MM.1S (cell line): ENCODE results near the gene ANKRD27.
"Not testable (repeated sequence)": the region's sequence is repeated elsewhere in the genome, so short reads cannot be mapped to it uniquely, and the experiment has no call there.

Experiments used
- DNase-seq: peaks from one replicate; pipeline ENCODE4 v3.0.0-alpha.2; 2015
- H2AFZ ChIP-seq: fragments of 300-600 bp; sonication (generic); 2 replicates; pipeline ENCODE4 v1.6.0; 2016; ENCODE audit warnings: antibody characterized with exemption, low read length
- H3F3A ChIP-seq: fragments of 300-600 bp; sonication (generic); 2 replicates; pipeline ENCODE4 v1.6.1; 2016; ENCODE audit warnings: mild to moderate bottlenecking, antibody characterized with exemption, low read length, moderate library complexity, mixed read lengths; ENCODE audit not compliant: insufficient read depth
- H3K27ac ChIP-seq: fragments of 300-600 bp; sonication (generic); 2 replicates; pipeline ENCODE4 v1.5.1; 2016; ENCODE audit warnings: mild to moderate bottlenecking, low read length
- H3K27me3 ChIP-seq: fragments of 300-600 bp; sonication (generic); replicated peaks from 2 replicates; pipeline ENCODE4 v1.6.0; 2016; ENCODE audit warnings: low read length; ENCODE audit not compliant: insufficient read depth
- H3K36me3 ChIP-seq: fragments of 300-600 bp; sonication (generic); replicated peaks from 2 replicates; pipeline ENCODE4 v1.6.1; 2016; ENCODE audit warnings: mild to moderate bottlenecking, low read length, mixed read lengths; ENCODE audit not compliant: insufficient read depth
- H3K4me1 ChIP-seq: fragments of 300-600 bp; sonication (generic); 2 replicates; pipeline ENCODE4 v1.6.1; 2016; ENCODE audit warnings: low read length, mixed read lengths
- H3K4me2 ChIP-seq: fragments of 300-600 bp; sonication (generic); 2 replicates; pipeline ENCODE4 v1.6.0; 2016; ENCODE audit warnings: low read depth, low read length
- H3K4me3 ChIP-seq: fragments of 300-600 bp; sonication (generic); 2 replicates; pipeline ENCODE4 v1.5.1; 2016; ENCODE audit warnings: low read length, mixed read lengths
- H3K79me2 ChIP-seq: fragments of 300-600 bp; sonication (generic); 2 replicates; pipeline ENCODE4 v1.6.1; 2016; ENCODE audit warnings: mixed run types, low read length, mixed read lengths
- H3K9ac ChIP-seq: fragments of 300-600 bp; sonication (generic); 2 replicates; pipeline ENCODE4 v1.6.1; 2016; ENCODE audit warnings: low read length, mixed read lengths
- H3K9me2 ChIP-seq: fragments of 300-600 bp; sonication (generic); replicated peaks from 2 replicates; pipeline ENCODE4 v1.6.1; 2016; ENCODE audit warnings: mild to moderate bottlenecking, low read length, mixed read lengths; ENCODE audit not compliant: insufficient read depth
- H3K9me3 ChIP-seq: fragments of 300-600 bp; sonication (generic); replicated peaks from 2 replicates; pipeline ENCODE4 v1.6.1; 2016; ENCODE audit warnings: mild to moderate bottlenecking, low read length, mixed read lengths; ENCODE audit not compliant: insufficient read depth
- H4K20me1 ChIP-seq: fragments of 300-600 bp; sonication (generic); 2 replicates; pipeline ENCODE4 v1.6.1; 2016; ENCODE audit warnings: mild to moderate bottlenecking, low read length, moderate library complexity, mixed read lengths; ENCODE audit not compliant: insufficient read depth
- CTCF ChIP-seq: fragments of 300-600 bp; sonication (generic); IDR thresholded peaks from 2 replicates; pipeline ENCODE4 v1.5.1; 2016; ENCODE audit warnings: antibody characterized with exemption, low read length, mixed read lengths
- EZH2 ChIP-seq: fragments of 300-600 bp; sonication (generic); optimal IDR thresholded peaks from 2 replicates; pipeline ENCODE3; 2017; ENCODE audit warnings: low read depth, mild to moderate bottlenecking, antibody characterized with exemption, low read length, mixed read lengths
- EZH2phosphoT487 ChIP-seq: fragments of 300-600 bp; sonication (generic); IDR thresholded peaks from 2 replicates; pipeline ENCODE4 v1.6.1; 2018; ENCODE audit warnings: antibody characterized with exemption, low read length

Gene ANKRD27

GRCh38 chr19:32702010-32702409, 27.0 kb upstream of the ANKRD27 start:
- peaks cover 37% of the 10 kb centered on the region for H3K79me2 ChIP-seq
- no peak for TF ChIP-seq CTCF
- no peak for TF ChIP-seq EZH2phosphoT487
- no peak for TF ChIP-seq EZH2
- no peak for DNase-seq

GRCh38 chr19:32700129-32700528, 25.1 kb upstream of the ANKRD27 start:
- not testable (repeated sequence) for H3K36me3 ChIP-seq, H3K4me3 ChIP-seq, H3K4me1 ChIP-seq, H3K4me2 ChIP-seq, H4K20me1 ChIP-seq, H3K27me3 ChIP-seq, H3K9ac ChIP-seq, H2AFZ ChIP-seq, H3F3A ChIP-seq, H3K9me2 ChIP-seq, DNase-seq, H3K9me3 ChIP-seq, H3K27ac ChIP-seq
- H3K79me2 ChIP-seq, result peaks cover 46% of the 10 kb centered on the region

More at GRCh38 chr19:32702010-32702409, 27.0 kb upstream of the ANKRD27 start:
- Histone ChIP-seq H3K4me3 (no peak overlapping the region), H3K9me2 (no peaks in the 10 kb centered on the region), H3K4me2 (no peak overlapping the region), H3K36me3 (peaks cover 3% of the 10 kb centered on the region; the same call in 1 of the 2 replicates), H3K27ac (no peak overlapping the region), H4K20me1 (no peaks in the 10 kb centered on the region), H3K9me3 (no peaks in the 10 kb centered on the region), H3K4me1 (no peaks in the 10 kb centered on the region), H3K9ac (no peak overlapping the region), H2AFZ (no peak overlapping the region), H3K27me3 (no peaks in the 10 kb centered on the region), H3F3A (no peaks in the 10 kb centered on the region)

GRCh38 chr19:32696771-32697170, 21.8 kb upstream of the ANKRD27 start:
- H3K9me3 ChIP-seq, H2AFZ ChIP-seq, DNase-seq, H3K4me1 ChIP-seq, H3K27me3 ChIP-seq, H3K36me3 ChIP-seq, H3K4me2 ChIP-seq, H3K9me2 ChIP-seq, H3F3A ChIP-seq, H3K9ac ChIP-seq, H3K27ac ChIP-seq, H4K20me1 ChIP-seq, H3K4me3 ChIP-seq: not testable (repeated sequence)
- H3K79me2 ChIP-seq, result peaks cover 58% of the 10 kb centered on the region

GRCh38 chr19:32695506-32695905, 20.5 kb upstream of the ANKRD27 start:
- not testable (repeated sequence) for H3K4me3 ChIP-seq, H3K27me3 ChIP-seq, H2AFZ ChIP-seq, H3K9ac ChIP-seq, DNase-seq, H3K27ac ChIP-seq, H4K20me1 ChIP-seq, H3K4me2 ChIP-seq, H3F3A ChIP-seq, H3K9me2 ChIP-seq, H3K36me3 ChIP-seq, H3K9me3 ChIP-seq
- Histone ChIP-seq H3K4me1 (peaks cover 14% of the 10 kb centered on the region), H3K79me2 (peaks cover 51% of the 10 kb centered on the region)

GRCh38 chr19:32694851-32695250, 19.9 kb upstream of the ANKRD27 start:
- not testable (repeated sequence) for H3K4me3 ChIP-seq, H4K20me1 ChIP-seq, H2AFZ ChIP-seq, H3K27me3 ChIP-seq, H3K4me2 ChIP-seq, H3F3A ChIP-seq, H3K9me3 ChIP-seq, DNase-seq, H3K36me3 ChIP-seq, H3K27ac ChIP-seq, H3K9me2 ChIP-seq, H3K9ac ChIP-seq
- Histone ChIP-seq H3K4me1 (peaks cover 14% of the 10 kb centered on the region), H3K79me2 (peaks cover 49% of the 10 kb centered on the region)

- not testable (repeated sequence) for H3K27me3 ChIP-seq, H3K4me2 ChIP-seq, H3K4me3 ChIP-seq, DNase-seq, H3K9ac ChIP-seq, H3K9me3 ChIP-seq, H3K27ac ChIP-seq, H4K20me1 ChIP-seq, H3F3A ChIP-seq, H3K36me3 ChIP-seq, H2AFZ ChIP-seq, H3K9me2 ChIP-seq
- H3K4me1 ChIP-seq, result peaks cover 14% of the 10 kb centered on the region
- peaks cover 49% of the 10 kb centered on the region for H3K79me2 ChIP-seq
Observed at GRCh38 chr19:32694316-32694715, 19.3 kb upstream of the ANKRD27 start.

GRCh38 chr19:32693151-32694108, 18.4 kb upstream of the ANKRD27 start:
- not testable (repeated sequence) for H3F3A ChIP-seq, H4K20me1 ChIP-seq, H3K9me3 ChIP-seq, H3K36me3 ChIP-seq, DNase-seq, H3K27me3 ChIP-seq, H2AFZ ChIP-seq, H3K9me2 ChIP-seq, H3K27ac ChIP-seq
- H3K4me3 ChIP-seq, result peak overlapping the region; percentile 87
- peak overlapping the region; percentile 100 for H3K4me2 ChIP-seq
- H3K79me2 ChIP-seq, result peaks cover 47% of the 10 kb centered on the region
- peak overlapping the region; percentile 84; the same call in 1 of the 2 replicates for H3K9ac ChIP-seq
- peaks cover 14% of the 10 kb centered on the region for H3K4me1 ChIP-seq
